Liver (tissue), 9 donors: Measurements from ENCODE around the gene ZNF536. TPM values are rescaled to one million over a fixed set of nuclear protein-coding genes. Genes with fewer than 3 reads are reported as not detected.

Experiments
- DNase-seq: peaks from one replicate; pipeline ENCODE4 v3.0.0-alpha.2; 2017; ENCODE audit warnings: low spot score
- H3K27ac ChIP-seq, 2 donors: one replicate each; pipeline ENCODE4 v1.7.0; 2013; ENCODE audit warnings: inconsistent platforms in 2 of 2, low read length in 2 of 2, control low read depth in 1 of 2, low read depth in 1 of 2, mild to moderate bottlenecking in 1 of 2
- H3K27me3 ChIP-seq, 4 donors: one replicate each; pipeline versions ENCODE4 v1.6.1 to v1.7.0; 2013; ENCODE audit warnings: low read length in 3 of 4, inconsistent platforms in 1 of 4, mild to moderate bottlenecking in 1 of 4, moderate library complexity in 1 of 4; ENCODE audit not compliant: control insufficient read depth in 4 of 4, insufficient read depth in 4 of 4
- H3K36me3 ChIP-seq, 4 donors: one replicate each; pipeline versions ENCODE4 v1.6.1 to v1.7.0; 2013; ENCODE audit warnings: low read length in 3 of 4, mild to moderate bottlenecking in 3 of 4, low read depth in 1 of 4, moderate library complexity in 1 of 4; ENCODE audit not compliant: control insufficient read depth in 4 of 4, insufficient read depth in 3 of 4
- H3K4me1 ChIP-seq, 4 donors: one replicate each; pipeline versions ENCODE4 v1.6.1 to v1.7.0; 2013; ENCODE audit warnings: low read length in 3 of 4, mild to moderate bottlenecking in 3 of 4, moderate library complexity in 1 of 4; ENCODE audit not compliant: control insufficient read depth in 4 of 4, insufficient read depth in 4 of 4
- H3K4me3 ChIP-seq, 3 donors: one replicate each; pipeline versions ENCODE4 v1.6.1 to v1.7.0; 2013; ENCODE audit warnings: low read length in 3 of 3, control low read depth in 1 of 3, low read depth in 1 of 3, mild to moderate bottlenecking in 1 of 3
- H3K9ac ChIP-seq, 2 donors: one replicate each; pipeline ENCODE4 v1.7.0; 2013; ENCODE audit warnings: low read length in 2 of 2, mild to moderate bottlenecking in 2 of 2, moderate library complexity in 2 of 2, control low read depth in 1 of 2, low read depth in 1 of 2
- H3K9me3 ChIP-seq, 4 donors: one replicate each; pipeline versions ENCODE4 v1.6.1 to v1.7.0; 2013; ENCODE audit warnings: low read length in 3 of 4; ENCODE audit not compliant: control insufficient read depth in 4 of 4
- EGR1 ChIP-seq, 2 donors: IDR thresholded peaks; 2 replicates each; pipeline ENCODE4 v1.6.1; 2016 to 2018; ENCODE audit warnings: antibody characterized with exemption in 2 of 2, low read depth in 2 of 2
- FOXA1 ChIP-seq: IDR thresholded peaks from 2 replicates; pipeline ENCODE4 v1.6.1; 2016; ENCODE audit warnings: antibody characterized with exemption
- FOXA2 ChIP-seq: IDR thresholded peaks from 2 replicates; pipeline ENCODE4 v1.6.1; 2016; ENCODE audit warnings: antibody characterized with exemption
- GABPA ChIP-seq, 2 donors: IDR thresholded peaks in 1 of 2; conservative IDR thresholded peaks in 1 of 2; 2 replicates each; pipeline ENCODE4 v1.6.1; 2016; ENCODE audit warnings: antibody characterized with exemption in 2 of 2, mild to moderate bottlenecking in 1 of 2, moderate library complexity in 1 of 2
- HNF4G ChIP-seq: IDR thresholded peaks from 2 replicates; pipeline ENCODE4 v1.6.1; 2016; ENCODE audit warnings: antibody characterized with exemption
- JUND ChIP-seq, 2 donors: IDR thresholded peaks; 2 replicates each; pipeline ENCODE4 v1.6.1; 2016; ENCODE audit warnings: antibody characterized with exemption in 2 of 2
- NR2F2 ChIP-seq: IDR thresholded peaks from 2 replicates; pipeline ENCODE4 v1.6.1; 2016; ENCODE audit warnings: antibody characterized with exemption
- RAD21 ChIP-seq, 2 donors: IDR thresholded peaks; 2 replicates each; pipeline ENCODE4 v1.6.1; 2016; ENCODE audit warnings: antibody characterized with exemption in 2 of 2, mild to moderate bottlenecking in 2 of 2
- RXRA ChIP-seq, 2 donors: IDR thresholded peaks; 2 replicates each; pipeline ENCODE4 v1.6.1; 2017 to 2018; ENCODE audit warnings: antibody characterized with exemption in 2 of 2, mild to moderate bottlenecking in 1 of 2
- YY1 ChIP-seq: IDR thresholded peaks from 2 replicates; pipeline ENCODE4 v1.6.1; 2016; ENCODE audit warnings: antibody characterized with exemption, mild to moderate bottlenecking
- WGBS: extraction: QIAGEN DNeasy Blood & Tissue Kit; methylation state at CpG from one replicate; pipeline ENCODE4 v1.1.7; 2013; 5-methylcytosine and 5-hydroxymethylcytosine counted together
- polyA plus RNA-seq, 2 donors: library from polyadenylated mRNA; stranded (reverse) in 1 of 2; unstranded in 1 of 2; fragments of 200-250 nt in 1 of 2; fragments of >200 nt in 1 of 2; fragmentation: Nextera tagmentation in 1 of 2; extraction: Ambion mirVana in 1 of 2; gene quantifications; one replicate each; pipeline versions ENCODE4 v1.2.1 to v1.2.3, GENCODE V29; 2013 to 2015
- total RNA-seq, 2 donors: library from RNA; depleted of rRNA; stranded (reverse); fragments of >200 nt; gene quantifications; one replicate each; pipeline ENCODE4 v1.2.3, GENCODE V29; 2014
- TF ChIP-seq, protein P1 (sequence below): IDR thresholded peaks from 2 replicates; pipeline ENCODE4 v1.6.1; 2016; ENCODE audit warnings: antibody characterized with exemption
- TF ChIP-seq, protein P2 (sequence below): IDR thresholded peaks from 2 replicates; pipeline ENCODE4 v1.6.1; 2016; ENCODE audit warnings: antibody characterized with exemption, mild to moderate bottlenecking
- donor health status: healthy.
- donor health status: healthy.
- donor health status: healthy.
- donor health status: healthy.
- donor health status: healthy.

ZNF536 gene
- total and polyA plus RNA-seq, 4 donors, result 0.02 to 0.17 (median 0.08) TPM

DNA sequence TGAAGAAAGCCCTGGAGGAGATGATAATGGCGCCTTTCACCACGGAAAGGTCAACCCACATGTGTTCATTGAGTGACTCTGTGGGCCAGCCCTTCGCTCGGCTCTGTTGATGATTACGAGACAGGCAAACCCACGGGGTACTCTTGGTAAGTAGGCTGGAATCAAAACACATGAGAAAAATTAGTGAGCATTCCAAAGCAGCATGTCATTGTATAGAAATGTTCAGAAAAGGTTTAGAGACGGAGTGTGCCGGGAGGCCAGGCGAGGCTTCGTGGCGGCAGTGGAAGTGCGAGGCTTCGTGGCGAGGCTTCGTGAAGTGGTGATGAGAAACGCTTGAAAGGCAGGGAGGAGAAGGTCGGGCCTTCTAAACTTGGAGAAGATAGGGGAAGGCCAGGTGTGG lies 144.3 kb downstream of the ZNF536 start:
- WGBS, result 89% methylated on average over 17 of the region's 17 CpGs
- Histone ChIP-seq H3K27me3 (no peaks in the 10 kb centered on the region), H3K9me3 (no peaks in the 10 kb centered on the region), H3K4me1 (no peaks in the 10 kb centered on the region), H3K9ac (no peak overlapping the region), H3K4me3 (no peak overlapping the region), H3K36me3 (no peaks in the 10 kb centered on the region), H3K27ac (no peak overlapping the region)
- DNase-seq, result no peak
- TF ChIP-seq JUND (IDR thresholded peaks at IDR 0.05), result no peak
- TF ChIP-seq, protein P1, sequence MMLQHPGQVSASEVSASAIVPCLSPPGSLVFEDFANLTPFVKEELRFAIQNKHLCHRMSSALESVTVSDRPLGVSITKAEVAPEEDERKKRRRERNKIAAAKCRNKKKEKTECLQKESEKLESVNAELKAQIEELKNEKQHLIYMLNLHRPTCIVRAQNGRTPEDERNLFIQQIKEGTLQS, result no peak
- TF ChIP-seq RAD21 (IDR thresholded peaks at IDR 0.05), result no peak
- TF ChIP-seq RXRA (IDR thresholded peaks at IDR 0.05), result no peak
- TF ChIP-seq NR2F2, result no peak
- TF ChIP-seq HNF4G, result no peak
- no peak for TF ChIP-seq FOXA2
- TF ChIP-seq, protein P2, sequence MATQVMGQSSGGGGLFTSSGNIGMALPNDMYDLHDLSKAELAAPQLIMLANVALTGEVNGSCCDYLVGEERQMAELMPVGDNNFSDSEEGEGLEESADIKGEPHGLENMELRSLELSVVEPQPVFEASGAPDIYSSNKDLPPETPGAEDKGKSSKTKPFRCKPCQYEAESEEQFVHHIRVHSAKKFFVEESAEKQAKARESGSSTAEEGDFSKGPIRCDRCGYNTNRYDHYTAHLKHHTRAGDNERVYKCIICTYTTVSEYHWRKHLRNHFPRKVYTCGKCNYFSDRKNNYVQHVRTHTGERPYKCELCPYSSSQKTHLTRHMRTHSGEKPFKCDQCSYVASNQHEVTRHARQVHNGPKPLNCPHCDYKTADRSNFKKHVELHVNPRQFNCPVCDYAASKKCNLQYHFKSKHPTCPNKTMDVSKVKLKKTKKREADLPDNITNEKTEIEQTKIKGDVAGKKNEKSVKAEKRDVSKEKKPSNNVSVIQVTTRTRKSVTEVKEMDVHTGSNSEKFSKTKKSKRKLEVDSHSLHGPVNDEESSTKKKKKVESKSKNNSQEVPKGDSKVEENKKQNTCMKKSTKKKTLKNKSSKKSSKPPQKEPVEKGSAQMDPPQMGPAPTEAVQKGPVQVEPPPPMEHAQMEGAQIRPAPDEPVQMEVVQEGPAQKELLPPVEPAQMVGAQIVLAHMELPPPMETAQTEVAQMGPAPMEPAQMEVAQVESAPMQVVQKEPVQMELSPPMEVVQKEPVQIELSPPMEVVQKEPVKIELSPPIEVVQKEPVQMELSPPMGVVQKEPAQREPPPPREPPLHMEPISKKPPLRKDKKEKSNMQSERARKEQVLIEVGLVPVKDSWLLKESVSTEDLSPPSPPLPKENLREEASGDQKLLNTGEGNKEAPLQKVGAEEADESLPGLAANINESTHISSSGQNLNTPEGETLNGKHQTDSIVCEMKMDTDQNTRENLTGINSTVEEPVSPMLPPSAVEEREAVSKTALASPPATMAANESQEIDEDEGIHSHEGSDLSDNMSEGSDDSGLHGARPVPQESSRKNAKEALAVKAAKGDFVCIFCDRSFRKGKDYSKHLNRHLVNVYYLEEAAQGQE, result no peak
- no peak for TF ChIP-seq GABPA (IDR thresholded peaks at IDR 0.05 in 1 of 2, conservative IDR thresholded peaks at IDR 0.05 in 1 of 2)

DNA sequence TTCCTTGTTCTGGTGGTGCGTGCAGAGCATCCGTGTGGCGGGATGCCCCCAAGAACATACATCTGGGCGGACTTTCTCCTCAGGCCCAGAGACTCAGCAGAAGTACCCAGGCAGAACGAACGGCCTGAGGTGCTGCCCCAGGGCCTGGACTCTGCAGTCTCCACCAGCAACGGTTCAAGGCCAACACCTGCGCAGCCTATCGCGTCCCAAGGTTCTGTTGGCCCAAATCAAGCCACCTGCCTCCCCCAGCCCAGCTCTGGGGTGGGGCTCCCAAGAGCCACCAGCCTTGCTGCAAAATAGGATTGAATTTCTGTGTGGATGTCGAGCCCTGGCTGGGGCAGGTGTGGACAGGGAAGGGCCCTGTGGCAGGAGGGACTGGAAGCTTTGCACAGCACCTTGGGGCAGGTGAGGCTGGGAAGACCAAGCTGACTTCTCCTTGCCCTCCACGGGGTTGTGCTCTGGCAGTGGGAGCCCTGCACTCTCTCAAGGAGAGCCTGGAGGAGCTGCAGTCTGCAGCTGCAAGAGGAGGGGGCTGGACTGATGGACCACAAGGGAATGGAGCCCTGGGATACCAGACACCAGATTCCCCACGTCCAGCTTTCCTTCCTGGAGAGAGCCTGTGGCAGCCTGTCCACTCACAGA lies 146.9 kb downstream of the ZNF536 start:
- Histone ChIP-seq H3K36me3 (no peaks in the 10 kb centered on the region), H3K27ac (no peak overlapping the region), H3K4me1 (no peaks in the 10 kb centered on the region), H3K4me3 (no peak overlapping the region), H3K9ac (no peak overlapping the region), H3K9me3 (no peaks in the 10 kb centered on the region), H3K27me3 (no peaks in the 10 kb centered on the region)
- WGBS, result 76% methylated on average over 13 of the region's 13 CpGs
- no peak for DNase-seq
- TF ChIP-seq EGR1 (IDR thresholded peaks at IDR 0.05; ENCODE audit: low read depth in 2 of 2) (no peak), RAD21 (IDR thresholded peaks at IDR 0.05) (no peak), HNF4G (no peak), FOXA1 (no peak)
- TF ChIP-seq, protein P1, result no peak

DNA sequence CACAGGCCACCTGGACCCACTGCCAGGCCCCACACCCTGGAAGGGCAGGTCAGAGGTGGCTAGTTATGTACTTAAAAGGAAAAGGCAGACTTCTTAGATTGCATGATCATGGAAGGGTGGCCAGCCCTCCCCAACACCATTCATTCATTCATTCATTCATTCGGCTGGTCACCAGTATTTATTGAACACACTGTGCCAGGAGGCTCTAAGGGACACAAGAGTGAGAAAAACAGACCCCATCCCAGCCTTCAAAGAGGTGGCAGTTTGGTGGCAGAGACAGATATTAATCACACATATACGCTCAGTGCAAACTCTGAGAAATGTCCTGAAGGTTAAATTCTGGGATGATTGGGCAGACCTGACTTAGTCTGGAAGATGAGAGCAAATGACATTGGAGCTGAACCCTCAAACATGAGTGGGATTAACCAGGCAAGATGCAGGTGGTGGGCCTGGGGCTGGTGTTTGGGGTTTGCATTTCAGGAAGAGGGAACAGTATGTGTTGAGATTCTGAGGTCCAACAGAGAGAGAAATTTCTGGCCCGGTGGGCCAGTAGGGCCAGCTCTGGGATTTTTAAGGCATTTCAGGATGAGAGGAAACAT lies 147.5 kb downstream of the ZNF536 start:
- Histone ChIP-seq H3K27me3 (no peaks in the 10 kb centered on the region), H3K9ac (no peak overlapping the region), H3K27ac (no peak overlapping the region), H3K4me3 (no peak overlapping the region), H3K36me3 (no peaks in the 10 kb centered on the region), H3K4me1 (no peaks in the 10 kb centered on the region), H3K9me3 (no peaks in the 10 kb centered on the region)
- WGBS, result 82% methylated on average over 3 of the region's 3 CpGs
- no peak for TF ChIP-seq FOXA2
- no peak for TF ChIP-seq GABPA (IDR thresholded peaks at IDR 0.05 in 1 of 2, conservative IDR thresholded peaks at IDR 0.05 in 1 of 2)
- TF ChIP-seq FOXA1, result no peak
- no peak for TF ChIP-seq YY1
- DNase-seq, result no peak
